Measurements from ENCODE around the gene ERICH6B.

DNA sequence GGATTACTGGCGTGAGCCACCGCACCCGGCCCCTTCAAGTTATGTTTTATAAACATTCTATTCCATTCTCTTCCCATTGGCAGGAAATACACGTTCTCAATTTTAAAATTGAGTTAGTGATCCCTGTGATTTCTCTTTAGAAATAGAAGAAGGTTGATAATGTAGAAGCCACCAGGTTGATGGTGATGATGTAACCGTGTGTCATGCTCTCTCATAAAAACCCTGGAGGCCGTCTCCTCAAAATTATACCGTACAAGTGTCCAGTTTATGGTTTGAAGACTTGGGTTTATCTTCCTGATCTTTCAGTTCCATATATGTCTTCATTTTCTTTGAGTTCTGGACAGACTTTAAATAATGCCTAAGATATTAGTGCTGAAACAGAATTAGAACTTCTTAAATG is 118.6 kb downstream of the ERICH6B start:
- TF ChIP-seq, protein P1, sequence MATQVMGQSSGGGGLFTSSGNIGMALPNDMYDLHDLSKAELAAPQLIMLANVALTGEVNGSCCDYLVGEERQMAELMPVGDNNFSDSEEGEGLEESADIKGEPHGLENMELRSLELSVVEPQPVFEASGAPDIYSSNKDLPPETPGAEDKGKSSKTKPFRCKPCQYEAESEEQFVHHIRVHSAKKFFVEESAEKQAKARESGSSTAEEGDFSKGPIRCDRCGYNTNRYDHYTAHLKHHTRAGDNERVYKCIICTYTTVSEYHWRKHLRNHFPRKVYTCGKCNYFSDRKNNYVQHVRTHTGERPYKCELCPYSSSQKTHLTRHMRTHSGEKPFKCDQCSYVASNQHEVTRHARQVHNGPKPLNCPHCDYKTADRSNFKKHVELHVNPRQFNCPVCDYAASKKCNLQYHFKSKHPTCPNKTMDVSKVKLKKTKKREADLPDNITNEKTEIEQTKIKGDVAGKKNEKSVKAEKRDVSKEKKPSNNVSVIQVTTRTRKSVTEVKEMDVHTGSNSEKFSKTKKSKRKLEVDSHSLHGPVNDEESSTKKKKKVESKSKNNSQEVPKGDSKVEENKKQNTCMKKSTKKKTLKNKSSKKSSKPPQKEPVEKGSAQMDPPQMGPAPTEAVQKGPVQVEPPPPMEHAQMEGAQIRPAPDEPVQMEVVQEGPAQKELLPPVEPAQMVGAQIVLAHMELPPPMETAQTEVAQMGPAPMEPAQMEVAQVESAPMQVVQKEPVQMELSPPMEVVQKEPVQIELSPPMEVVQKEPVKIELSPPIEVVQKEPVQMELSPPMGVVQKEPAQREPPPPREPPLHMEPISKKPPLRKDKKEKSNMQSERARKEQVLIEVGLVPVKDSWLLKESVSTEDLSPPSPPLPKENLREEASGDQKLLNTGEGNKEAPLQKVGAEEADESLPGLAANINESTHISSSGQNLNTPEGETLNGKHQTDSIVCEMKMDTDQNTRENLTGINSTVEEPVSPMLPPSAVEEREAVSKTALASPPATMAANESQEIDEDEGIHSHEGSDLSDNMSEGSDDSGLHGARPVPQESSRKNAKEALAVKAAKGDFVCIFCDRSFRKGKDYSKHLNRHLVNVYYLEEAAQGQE (IDR thresholded peaks at IDR 0.05; ENCODE audit: low read depth): no peak
- TF ChIP-seq TCF12 (IDR thresholded peaks at IDR 0.05; ENCODE audit: low read depth) (no peak), TAF1 (IDR thresholded peaks at IDR 0.05; ENCODE audit: low read depth) (no peak), YY1 (IDR thresholded peaks at IDR 0.05; ENCODE audit: low read depth) (no peak), CEBPB (IDR thresholded peaks at IDR 0.05) (no peak), EP300 (IDR thresholded peaks at IDR 0.05; ENCODE audit: borderline replicate concordance) (no peak), RAD21 (IDR thresholded peaks at IDR 0.05; ENCODE audit: low read depth) (no peak)
